GM23338 (cell line): Measurements from ENCODE around the gene HTR7. TPM values are rescaled to one million over a fixed set of nuclear protein-coding genes. Genes with fewer than 3 reads are reported as not detected.
"Not testable (repeated sequence)": the region's sequence is repeated elsewhere in the genome, so short reads cannot be mapped to it uniquely, and the experiment has no call there.

Source experiments
- ATAC-seq: fragments of 200-7000 bp; cut with Tn5 transposase; 3 replicates; pipeline ENCODE4 v1.9.1; 2020
- DNase-seq: peaks from one replicate; pipeline ENCODE4 v3.0.0-alpha.2; 2015; ENCODE audit warnings: low spot score
- H2AFZ ChIP-seq: fragments of 200-600 bp; sonication (generic); 2 replicates; pipeline ENCODE4 v1.8.0; 2016; ENCODE audit warnings: antibody characterized with exemption, mild to moderate bottlenecking, moderate library complexity
- H3F3A ChIP-seq: fragments of 200-600 bp; sonication (generic); replicated peaks from 2 replicates; pipeline ENCODE4 v1.8.0; 2017; ENCODE audit warnings: antibody characterized with exemption, mixed run types, low read depth
- H3K27ac ChIP-seq: fragments of 200-600 bp; sonication (generic); 2 replicates; pipeline ENCODE4 v1.6.1; 2016; ENCODE audit warnings: low read depth
- H3K27me3 ChIP-seq: fragments of 200-600 bp; sonication (generic); 2 replicates; pipeline ENCODE4 v1.8.0; 2016; ENCODE audit warnings: mild to moderate bottlenecking, mixed run types, moderate library complexity; ENCODE audit not compliant: insufficient read depth
- H3K36me3 ChIP-seq: fragments of 200-600 bp; sonication (generic); 2 replicates; pipeline ENCODE4 v1.8.0; 2016; ENCODE audit warnings: mild to moderate bottlenecking; ENCODE audit not compliant: insufficient read depth
- H3K4me1 ChIP-seq: fragments of 200-600 bp; sonication (generic); 2 replicates; pipeline ENCODE4 v1.8.0; 2016; ENCODE audit warnings: mild to moderate bottlenecking, moderate library complexity; ENCODE audit not compliant: insufficient read depth
- H3K4me2 ChIP-seq: fragments of 200-600 bp; sonication (generic); 2 replicates; pipeline ENCODE4 v1.7.1; 2017; ENCODE audit warnings: mixed run types
- H3K4me3 ChIP-seq: fragments of 200-600 bp; sonication (generic); 2 replicates; pipeline ENCODE4 v1.6.1; 2016; ENCODE audit warnings: mixed run types
- H3K79me2 ChIP-seq: fragments of 200-600 bp; sonication (generic); replicated peaks from 2 replicates; pipeline ENCODE4 v1.8.0; 2017; ENCODE audit warnings: mild to moderate bottlenecking; ENCODE audit not compliant: insufficient read depth
- H3K9me2 ChIP-seq: fragments of 200-600 bp; sonication (generic); 2 replicates; pipeline ENCODE4 v1.8.0; 2017; ENCODE audit not compliant: insufficient read depth
- H4K20me1 ChIP-seq: fragments of 200-600 bp; sonication (generic); replicated peaks from 2 replicates; pipeline ENCODE4 v1.8.0; 2017; ENCODE audit warnings: mild to moderate bottlenecking; ENCODE audit not compliant: insufficient read depth
- H3K27ac Mint-ChIP-seq: 2 replicates; pipeline ENCODE4 v1.8.0; 2020; ENCODE audit warnings: inconsistent platforms, mild to moderate bottlenecking, moderate library complexity, mixed read lengths
- H3K27me3 Mint-ChIP-seq: 3 replicates; pipeline ENCODE4 v1.8.0; 2022; ENCODE audit warnings: low read depth, mild to moderate bottlenecking, moderate library complexity, mixed read lengths, inconsistent platforms; ENCODE audit not compliant: insufficient read depth, poor library complexity
- H3K36me3 Mint-ChIP-seq: 3 replicates; pipeline ENCODE4 v1.8.0; 2021; ENCODE audit warnings: low read depth, mild to moderate bottlenecking, inconsistent platforms, moderate library complexity, mixed read lengths
- H3K4me1 Mint-ChIP-seq: 3 replicates; pipeline ENCODE4 v1.8.0; 2020; ENCODE audit warnings: mild to moderate bottlenecking, inconsistent platforms, mixed read lengths
- H3K4me3 Mint-ChIP-seq: 3 replicates; pipeline ENCODE4 v1.8.0; 2021; ENCODE audit warnings: moderate library complexity, mild to moderate bottlenecking, inconsistent platforms, mixed read lengths
- H3K9me3 Mint-ChIP-seq: 3 replicates; pipeline ENCODE4 v1.8.0; 2020; ENCODE audit warnings: moderate library complexity, mild to moderate bottlenecking, inconsistent platforms, mixed read lengths
- CREB1 ChIP-seq: fragments of 250-450 bp; sonication (Bioruptor Pico); IDR thresholded peaks from 2 replicates; pipeline ENCODE4 v1.5.0; 2020; ENCODE audit warnings: low read depth, mild to moderate bottlenecking, moderate library complexity
- EZH2phosphoT487 ChIP-seq: fragments of 200-600 bp; sonication (generic); IDR thresholded peaks from one replicate; pipeline ENCODE4 v1.8.1; 2018; ENCODE audit warnings: antibody characterized with exemption; ENCODE audit not compliant: unreplicated experiment
- JUNB ChIP-seq: IDR thresholded peaks from one replicate; pipeline ENCODE4 v1.6.1; 2016; ENCODE audit warnings: antibody characterized with exemption; ENCODE audit not compliant: unreplicated experiment
- NANOG ChIP-seq: IDR thresholded peaks from 2 replicates; pipeline ENCODE4 v1.6.1; 2016; ENCODE audit warnings: antibody characterized with exemption, borderline replicate concordance
- POLR2AphosphoS5 ChIP-seq: IDR thresholded peaks from 2 replicates; pipeline ENCODE4 v1.6.1; 2016; ENCODE audit warnings: antibody characterized with exemption, low read depth
- STAT1 ChIP-seq: IDR thresholded peaks from one replicate; pipeline ENCODE4 v1.6.1; 2016; ENCODE audit warnings: antibody characterized with exemption; ENCODE audit not compliant: unreplicated experiment
- ZNF114 ChIP-seq: fragments of 250-450 bp; sonication (Bioruptor Pico); IDR thresholded peaks from 2 replicates; pipeline ENCODE4 v1.5.0; 2020; ENCODE audit warnings: mild to moderate bottlenecking, moderate library complexity
- ZNF331 ChIP-seq: fragments of 250-450 bp; sonication (Bioruptor Pico); IDR thresholded peaks from 2 replicates; pipeline ENCODE4 v1.5.0; 2020; ENCODE audit warnings: low read depth, mild to moderate bottlenecking, moderate library complexity
- polyA plus RNA-seq: library from polyadenylated mRNA; unstranded; fragments of >200 nt; fragmentation: Nextera tagmentation; extraction: Ambion mirVana; gene quantifications from 2 replicates; pipeline ENCODE4 v1.2.1, GENCODE V29; 2016
- total RNA-seq: library from RNA; depleted of rRNA; stranded (reverse); fragments of >200 nt; shearing (Covaris generic); gene quantifications from 2 replicates; pipeline ENCODE4 v1.2.3, GENCODE V29; 2014
- TF ChIP-seq, protein P1 (sequence below): IDR thresholded peaks from 2 replicates; pipeline ENCODE4 v1.6.1; 2016; ENCODE audit warnings: antibody characterized with exemption
- TF ChIP-seq, protein P2 (sequence below), 2 experiments: fragments of 200-600 bp in 1 of 2; sonication (generic) in 1 of 2; conservative IDR thresholded peaks; 2 replicates each; pipeline versions ENCODE4 v1.5.1 to v1.6.1; 2016 to 2017; ENCODE audit warnings: antibody characterized with exemption in 2 of 2, low read depth in 2 of 2, mild to moderate bottlenecking in 2 of 2, moderate library complexity in 1 of 2

HTR7 gene
- total and polyA plus RNA-seq, 2 experiments from 2014 or later, result 7.0 to 42.2 TPM

DNA sequence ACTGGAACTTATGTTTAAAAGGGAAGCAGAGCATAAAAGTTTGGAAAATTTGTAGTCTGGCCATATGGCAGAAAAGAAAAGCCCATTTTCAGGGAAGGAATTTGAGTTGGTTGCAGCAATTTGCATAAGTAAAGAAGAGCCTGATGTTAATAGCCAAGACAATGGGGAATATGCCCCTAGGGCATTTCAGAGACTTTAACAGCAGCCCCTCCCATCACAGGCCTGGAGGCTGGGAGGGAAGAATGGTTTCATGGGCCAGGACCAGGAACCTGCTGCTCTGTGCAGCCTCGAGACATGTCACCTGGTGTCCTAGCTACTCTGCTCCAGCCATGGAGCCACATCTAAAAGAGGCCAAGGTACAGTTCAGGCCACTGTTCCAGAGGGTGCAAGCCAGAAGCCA lies 35.3 kb downstream of the HTR7 start (continued):
- TF ChIP-seq, protein P1, sequence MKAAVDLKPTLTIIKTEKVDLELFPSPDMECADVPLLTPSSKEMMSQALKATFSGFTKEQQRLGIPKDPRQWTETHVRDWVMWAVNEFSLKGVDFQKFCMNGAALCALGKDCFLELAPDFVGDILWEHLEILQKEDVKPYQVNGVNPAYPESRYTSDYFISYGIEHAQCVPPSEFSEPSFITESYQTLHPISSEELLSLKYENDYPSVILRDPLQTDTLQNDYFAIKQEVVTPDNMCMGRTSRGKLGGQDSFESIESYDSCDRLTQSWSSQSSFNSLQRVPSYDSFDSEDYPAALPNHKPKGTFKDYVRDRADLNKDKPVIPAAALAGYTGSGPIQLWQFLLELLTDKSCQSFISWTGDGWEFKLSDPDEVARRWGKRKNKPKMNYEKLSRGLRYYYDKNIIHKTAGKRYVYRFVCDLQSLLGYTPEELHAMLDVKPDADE, result no peak
- TF ChIP-seq CREB1 (CRISPR knock-in tag) (no peak), ZNF331 (CRISPR knock-in tag) (no peak), NANOG (no peak), ZNF114 (CRISPR knock-in tag) (no peak), POLR2AphosphoS5 (no peak), JUNB (no peak), EZH2phosphoT487 (no peak), STAT1 (no peak)
- TF ChIP-seq, protein P2, sequence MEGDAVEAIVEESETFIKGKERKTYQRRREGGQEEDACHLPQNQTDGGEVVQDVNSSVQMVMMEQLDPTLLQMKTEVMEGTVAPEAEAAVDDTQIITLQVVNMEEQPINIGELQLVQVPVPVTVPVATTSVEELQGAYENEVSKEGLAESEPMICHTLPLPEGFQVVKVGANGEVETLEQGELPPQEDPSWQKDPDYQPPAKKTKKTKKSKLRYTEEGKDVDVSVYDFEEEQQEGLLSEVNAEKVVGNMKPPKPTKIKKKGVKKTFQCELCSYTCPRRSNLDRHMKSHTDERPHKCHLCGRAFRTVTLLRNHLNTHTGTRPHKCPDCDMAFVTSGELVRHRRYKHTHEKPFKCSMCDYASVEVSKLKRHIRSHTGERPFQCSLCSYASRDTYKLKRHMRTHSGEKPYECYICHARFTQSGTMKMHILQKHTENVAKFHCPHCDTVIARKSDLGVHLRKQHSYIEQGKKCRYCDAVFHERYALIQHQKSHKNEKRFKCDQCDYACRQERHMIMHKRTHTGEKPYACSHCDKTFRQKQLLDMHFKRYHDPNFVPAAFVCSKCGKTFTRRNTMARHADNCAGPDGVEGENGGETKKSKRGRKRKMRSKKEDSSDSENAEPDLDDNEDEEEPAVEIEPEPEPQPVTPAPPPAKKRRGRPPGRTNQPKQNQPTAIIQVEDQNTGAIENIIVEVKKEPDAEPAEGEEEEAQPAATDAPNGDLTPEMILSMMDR (conservative IDR thresholded peaks at IDR 0.05; ENCODE audit: low read depth in 2 of 2), result no peak

DNA sequence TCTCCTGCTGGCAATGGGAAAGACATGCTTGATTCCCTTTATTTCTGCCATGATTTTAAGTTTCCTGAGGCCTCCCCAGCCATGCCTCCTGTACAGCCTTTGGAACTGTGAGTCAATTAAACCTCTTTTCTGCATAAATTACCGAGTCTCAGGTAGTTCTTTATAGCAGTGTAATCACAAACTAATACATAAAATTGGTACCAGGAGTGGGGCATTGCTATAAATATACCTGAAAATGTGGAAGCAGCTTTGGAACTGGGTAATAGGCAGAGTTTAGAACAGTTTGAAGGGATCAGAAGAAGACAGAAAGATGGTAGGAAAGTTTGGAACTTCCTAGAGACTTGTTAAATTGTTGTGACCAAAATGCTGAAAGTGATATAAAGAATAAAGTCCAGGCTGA lies 36.0 kb downstream of the HTR7 start:
- H3K4me3 Mint-ChIP-seq, DNase-seq, H2AFZ ChIP-seq, H3K27ac Mint-ChIP-seq, H4K20me1 ChIP-seq, H3K4me3 ChIP-seq, ATAC-seq, H3K27me3 Mint-ChIP-seq, H3K4me2 ChIP-seq, H3K27me3 ChIP-seq, H3F3A ChIP-seq: not testable (repeated sequence)
- peaks cover 49% of the 10 kb centered on the region for H3K9me3 Mint-ChIP-seq
- Histone ChIP-seq H3K4me1 (peaks cover 38% of the 10 kb centered on the region), H3K27ac (peak overlapping the region; percentile 51; the same call in 1 of the 2 replicates), H3K79me2 (peaks cover 93% of the 10 kb centered on the region), H3K36me3 (peaks cover 11% of the 10 kb centered on the region), H3K9me2 (peaks cover 13% of the 10 kb centered on the region; the same call in 1 of the 2 replicates)
- H3K4me1 Mint-ChIP-seq, result peaks cover 27% of the 10 kb centered on the region
- peaks cover 82% of the 10 kb centered on the region for H3K36me3 Mint-ChIP-seq

DNA sequence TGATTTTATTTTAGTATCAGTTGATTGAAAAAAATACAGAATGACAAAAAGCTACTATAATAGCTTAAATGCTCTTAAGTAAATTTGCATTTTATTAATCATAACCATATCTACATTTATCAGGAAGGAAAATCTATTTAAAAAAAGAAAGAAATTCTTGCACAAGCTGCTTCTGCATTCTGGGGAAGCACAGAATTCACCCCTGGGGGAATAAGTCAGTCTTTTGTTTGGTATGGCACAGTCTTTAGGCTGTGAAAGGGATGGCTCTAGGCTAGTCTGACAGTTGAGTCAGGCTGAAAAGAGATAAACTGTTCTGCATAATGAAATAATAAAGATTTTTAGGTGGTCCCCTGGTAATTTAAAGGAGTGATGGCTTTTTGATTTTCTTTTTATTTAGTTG lies 37.9 kb downstream of the HTR7 start:
- H3K4me2 ChIP-seq, result peak overlapping the region; percentile 46
- no peak overlapping the region for H3K4me3 ChIP-seq
- H3K36me3 ChIP-seq, result peaks cover 11% of the 10 kb centered on the region
- Mint-ChIP-seq H3K4me3 (no peak overlapping the region), H3K9me3 (peaks cover 48% of the 10 kb centered on the region), H3K27me3 (peaks cover 7% of the 10 kb centered on the region), H3K36me3 (peaks cover 75% of the 10 kb centered on the region), H3K27ac (no peak overlapping the region), H3K4me1 (peaks cover 40% of the 10 kb centered on the region)
- no peak for ATAC-seq
- H3K4me1 ChIP-seq, result peaks cover 57% of the 10 kb centered on the region
- peaks cover 13% of the 10 kb centered on the region; the same call in 1 of the 2 replicates for H3K9me2 ChIP-seq
- DNase-seq, result no peak
- TF ChIP-seq ZNF114 (CRISPR knock-in tag), result no peak
- no peaks in the 10 kb centered on the region for H3K27me3 ChIP-seq
- peak overlapping the region; percentile 74; the same call in 1 of the 2 replicates for H3K27ac ChIP-seq
- H4K20me1 ChIP-seq, result no peaks in the 10 kb centered on the region
- H2AFZ ChIP-seq, result no peak overlapping the region
- H3K79me2 ChIP-seq, result peaks cover 92% of the 10 kb centered on the region
- no peaks in the 10 kb centered on the region for H3F3A ChIP-seq
